Stimulated activated naive CD8-positive, alpha-beta T cell treated with anti-CD3 and anti-CD28 coated beads, Interleukin-15, Interleukin-2, amounts not matched to agents 100 ng/mL and 50 ng/mL, for 24 hours (primary cell): ENCODE results near the gene WNT6.
"Not testable (repeated sequence)": the region's sequence is repeated elsewhere in the genome, so short reads cannot be mapped to it uniquely, and the experiment has no call there.

Experiments
- H3K27ac Mint-ChIP-seq: one replicate; pipeline ENCODE4 v1.8.0; 2021; ENCODE audit warnings: mild to moderate bottlenecking, mixed read lengths
- H3K27me3 Mint-ChIP-seq: one replicate; pipeline ENCODE4 v1.8.0; 2021; ENCODE audit warnings: mixed read lengths
- H3K36me3 Mint-ChIP-seq: one replicate; pipeline ENCODE4 v1.8.0; 2021; ENCODE audit warnings: low read depth, mixed read lengths
- H3K4me1 Mint-ChIP-seq: one replicate; pipeline ENCODE4 v1.8.0; 2021; ENCODE audit warnings: low read depth, mixed read lengths
- H3K4me3 Mint-ChIP-seq: one replicate; pipeline ENCODE4 v1.8.0; 2021; ENCODE audit warnings: mild to moderate bottlenecking, mixed read lengths
- H3K9me3 Mint-ChIP-seq: one replicate; pipeline ENCODE4 v1.8.0; 2021; ENCODE audit warnings: mixed read lengths

The WNT6 gene

GRCh38 chr2:218839888-218840287 lies 19.7 kb upstream of the WNT6 start:
- no peaks in the 10 kb centered on the region for H3K36me3 Mint-ChIP-seq
- H3K27ac Mint-ChIP-seq = no peak overlapping the region
- H3K4me1 Mint-ChIP-seq = no peaks in the 10 kb centered on the region
- H3K4me3 Mint-ChIP-seq = no peak overlapping the region
- peaks cover 55% of the 10 kb centered on the region for H3K27me3 Mint-ChIP-seq
- peaks cover 4% of the 10 kb centered on the region for H3K9me3 Mint-ChIP-seq

DNA sequence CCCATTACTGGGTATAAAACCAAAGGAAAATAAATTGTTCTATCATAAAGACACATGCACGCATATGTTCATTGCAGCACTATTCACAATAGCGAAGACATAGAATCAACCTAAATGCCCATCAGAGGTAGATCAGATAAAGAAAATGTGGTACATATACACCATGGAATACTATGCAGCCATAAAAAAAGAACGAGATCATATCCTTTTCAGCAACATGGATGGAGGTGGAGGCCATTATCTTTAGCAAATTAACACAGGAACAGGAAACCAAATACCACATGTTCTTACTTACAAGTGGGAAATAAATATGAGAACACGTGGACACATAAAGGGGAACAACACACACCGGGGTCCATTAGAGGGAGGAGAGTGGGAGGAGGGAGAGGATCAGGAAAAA lies 15.3 kb upstream of the WNT6 start:
- not testable (repeated sequence) for H3K9me3 Mint-ChIP-seq, H3K4me3 Mint-ChIP-seq, H3K4me1 Mint-ChIP-seq, H3K27ac Mint-ChIP-seq, H3K36me3 Mint-ChIP-seq
- peaks cover 39% of the 10 kb centered on the region for H3K27me3 Mint-ChIP-seq

DNA sequence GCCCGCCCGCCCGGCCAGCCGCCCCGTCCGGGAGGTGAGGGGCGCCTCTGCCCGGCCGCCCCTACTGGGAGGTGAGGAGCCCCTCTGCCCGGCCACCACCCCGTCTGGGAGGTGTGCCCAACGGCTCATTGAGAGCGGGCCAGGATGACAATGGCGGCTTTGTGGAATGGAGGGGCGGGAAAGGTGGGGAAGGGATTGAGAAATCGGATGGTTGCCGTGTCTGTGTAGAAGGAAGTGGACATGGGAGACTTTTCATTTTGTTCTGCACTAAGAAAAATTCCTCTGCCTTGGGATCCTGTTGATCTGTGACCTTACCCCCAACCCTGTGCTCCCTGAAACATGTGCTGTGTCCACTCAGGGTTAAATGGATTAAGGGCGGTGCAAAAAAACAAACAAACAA lies 12.6 kb upstream of the WNT6 start:
- H3K9me3 Mint-ChIP-seq, H3K4me1 Mint-ChIP-seq, H3K4me3 Mint-ChIP-seq, H3K36me3 Mint-ChIP-seq, H3K27ac Mint-ChIP-seq: not testable (repeated sequence)
- peaks cover 29% of the 10 kb centered on the region for H3K27me3 Mint-ChIP-seq

DNA sequence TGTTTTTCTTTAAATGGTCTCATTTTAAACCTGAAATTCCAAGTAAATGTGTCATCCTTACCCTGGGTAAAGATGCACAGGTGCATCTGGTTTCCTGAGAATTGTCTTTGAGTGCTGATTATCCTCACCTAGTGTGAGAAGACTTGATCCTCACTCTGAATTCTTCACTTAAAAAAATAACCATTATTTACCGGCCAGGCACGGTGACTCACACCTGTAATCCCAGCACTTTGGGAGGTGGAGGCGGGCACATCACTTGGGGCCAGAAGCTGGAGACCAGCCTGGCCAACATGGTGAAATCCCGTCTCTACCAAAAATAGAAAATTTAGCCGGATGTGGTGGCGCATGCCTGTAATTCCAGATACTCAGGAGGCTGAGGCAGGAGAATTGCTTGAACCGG lies 9.9 kb upstream of the WNT6 start:
- Mint-ChIP-seq H3K27ac (no peak overlapping the region), H3K4me3 (no peak overlapping the region), H3K9me3 (no peaks in the 10 kb centered on the region), H3K4me1 (peaks cover 3% of the 10 kb centered on the region), H3K27me3 (peaks cover 31% of the 10 kb centered on the region), H3K36me3 (no peaks in the 10 kb centered on the region)

- H3K4me3 Mint-ChIP-seq = no peak overlapping the region
- no peaks in the 10 kb centered on the region for H3K36me3 Mint-ChIP-seq
- H3K27me3 Mint-ChIP-seq = peaks cover 35% of the 10 kb centered on the region
- H3K9me3 Mint-ChIP-seq = no peaks in the 10 kb centered on the region
- no peak overlapping the region for H3K27ac Mint-ChIP-seq
- H3K4me1 Mint-ChIP-seq = peaks cover 3% of the 10 kb centered on the region
Measured at GRCh38 chr2:218850796-218851195, 8.8 kb upstream of the WNT6 start.

GRCh38 chr2:218851286-218851685 lies 8.3 kb upstream of the WNT6 start:
- peaks cover 3% of the 10 kb centered on the region for H3K4me1 Mint-ChIP-seq
- H3K4me3 Mint-ChIP-seq = no peak overlapping the region

DNA sequence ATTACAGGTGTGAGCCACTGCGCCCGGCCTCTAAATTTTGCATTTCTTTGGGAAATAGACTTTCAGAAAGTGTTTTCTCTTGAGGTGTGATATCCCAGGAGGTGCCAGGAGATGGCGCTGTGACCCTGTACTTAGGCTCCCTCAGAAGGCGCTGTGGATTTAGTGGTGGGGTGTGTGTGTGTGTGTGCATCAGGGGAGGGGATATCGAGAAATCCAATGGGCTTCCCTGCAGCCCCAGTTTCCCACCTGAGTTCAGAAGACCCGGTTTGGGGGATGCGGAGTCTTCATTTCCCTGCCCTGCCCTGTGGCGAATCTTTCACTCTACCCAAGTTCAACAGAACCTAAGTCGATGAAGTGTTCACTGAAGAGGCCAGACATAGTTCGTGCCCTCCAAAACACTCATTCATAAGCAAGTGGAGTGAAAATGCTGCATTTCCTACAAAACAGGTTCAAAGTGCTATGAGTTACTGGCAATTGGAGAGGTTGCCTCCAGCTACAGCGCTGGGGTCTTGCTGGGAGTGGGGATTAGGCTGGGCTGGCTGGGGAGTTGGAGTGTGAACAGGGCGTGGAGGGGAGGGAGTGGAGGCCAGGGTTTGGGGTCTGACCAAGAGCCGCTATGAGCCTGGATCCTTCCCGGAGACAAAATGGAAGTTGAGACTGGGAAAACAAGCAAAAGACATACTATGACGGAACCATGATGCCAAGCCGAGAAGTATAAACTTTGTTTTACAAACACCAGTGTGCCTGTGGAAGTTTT lies 6.5 kb upstream of the WNT6 start:
- Mint-ChIP-seq H3K27me3 (peaks cover 55% of the 10 kb centered on the region), H3K4me3 (no peak overlapping the region), H3K36me3 (no peaks in the 10 kb centered on the region), H3K9me3 (no peaks in the 10 kb centered on the region), H3K27ac (no peak overlapping the region), H3K4me1 (no peaks in the 10 kb centered on the region)

More at GRCh38 chr2:218851286-218851685, 8.3 kb upstream of the WNT6 start:
- Mint-ChIP-seq H3K27me3 (peaks cover 40% of the 10 kb centered on the region), H3K36me3 (no peaks in the 10 kb centered on the region), H3K9me3 (no peaks in the 10 kb centered on the region), H3K27ac (no peak overlapping the region)

GRCh38 chr2:218853766-218854165 lies 5.8 kb upstream of the WNT6 start:
- Mint-ChIP-seq H3K36me3 (no peaks in the 10 kb centered on the region), H3K4me1 (no peaks in the 10 kb centered on the region), H3K27me3 (peaks cover 62% of the 10 kb centered on the region), H3K4me3 (no peak overlapping the region), H3K27ac (no peak overlapping the region), H3K9me3 (no peaks in the 10 kb centered on the region)

DNA sequence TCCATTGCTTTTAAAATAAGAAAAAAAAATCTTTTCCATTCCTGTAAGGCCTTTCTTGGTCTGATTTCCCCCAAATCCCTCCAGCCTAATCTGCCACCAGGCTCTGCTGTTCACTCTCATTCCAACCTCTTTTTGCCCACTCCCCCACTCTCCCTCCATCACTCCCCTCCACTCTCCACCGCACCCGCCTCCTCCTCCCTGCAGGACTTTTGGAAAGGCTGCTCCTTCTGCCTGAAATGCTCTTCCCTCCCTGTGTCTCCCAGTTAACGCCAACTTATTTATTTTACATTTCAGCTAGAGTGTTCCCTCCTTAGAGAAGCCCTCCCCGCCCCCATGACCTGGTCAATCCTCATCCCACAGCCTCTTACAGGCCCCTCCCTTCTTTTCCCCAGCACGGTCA lies 4.7 kb upstream of the WNT6 start:
- peaks cover 68% of the 10 kb centered on the region for H3K27me3 Mint-ChIP-seq

DNA sequence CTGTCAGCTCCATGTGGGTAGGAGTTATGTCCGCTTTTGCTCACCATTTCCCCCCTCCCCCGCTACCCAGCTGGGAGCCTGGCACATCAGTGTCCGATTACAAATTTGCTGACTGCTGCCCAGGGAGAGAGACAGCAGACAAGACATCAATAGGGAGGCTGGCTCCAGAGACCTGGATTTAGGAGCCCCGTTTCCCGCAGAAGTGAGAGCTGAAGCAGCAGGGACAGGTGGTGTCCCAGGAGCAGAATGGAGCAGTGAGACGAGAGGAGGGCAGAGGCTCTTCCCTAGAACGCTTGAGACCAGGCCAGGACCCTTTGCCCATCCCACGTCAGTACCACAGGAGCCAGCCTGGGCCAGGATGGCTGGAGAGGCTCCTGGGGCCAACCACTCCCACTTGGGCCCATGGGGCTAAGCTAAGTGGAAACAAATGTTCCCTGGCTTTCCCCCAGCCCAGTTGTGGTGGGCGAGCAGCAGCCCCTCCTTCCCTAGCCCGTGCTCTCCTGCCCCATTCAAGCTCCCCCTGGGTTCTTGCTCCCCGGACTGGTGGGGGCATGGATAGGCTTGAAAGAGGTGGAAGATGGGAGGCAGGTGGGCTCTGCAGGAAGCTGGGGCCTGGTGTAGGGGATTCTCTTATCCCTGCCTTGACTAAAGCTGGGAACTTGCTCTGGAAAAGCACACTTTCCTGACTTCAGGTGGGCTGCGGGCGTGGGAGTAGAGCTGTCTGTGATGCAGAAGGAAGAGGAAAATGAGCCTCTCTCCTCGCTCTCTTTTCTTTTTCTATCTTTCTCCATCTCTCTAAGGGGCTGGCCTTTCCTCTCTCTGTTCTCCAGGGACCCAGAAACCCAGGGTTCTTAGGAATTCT lies 4.1 kb upstream of the WNT6 start:
- no peaks in the 10 kb centered on the region for H3K9me3 Mint-ChIP-seq
- peaks cover 68% of the 10 kb centered on the region for H3K27me3 Mint-ChIP-seq
- H3K36me3 Mint-ChIP-seq = no peaks in the 10 kb centered on the region
- H3K27ac Mint-ChIP-seq = no peak overlapping the region
- peaks cover 11% of the 10 kb centered on the region for H3K4me1 Mint-ChIP-seq
- no peak overlapping the region for H3K4me3 Mint-ChIP-seq

More for the DNA sequence above, 4.7 kb upstream of the WNT6 start:
- Mint-ChIP-seq H3K4me1 (peaks cover 5% of the 10 kb centered on the region), H3K4me3 (no peak overlapping the region), H3K36me3 (no peaks in the 10 kb centered on the region), H3K9me3 (no peaks in the 10 kb centered on the region), H3K27ac (no peak overlapping the region)

DNA sequence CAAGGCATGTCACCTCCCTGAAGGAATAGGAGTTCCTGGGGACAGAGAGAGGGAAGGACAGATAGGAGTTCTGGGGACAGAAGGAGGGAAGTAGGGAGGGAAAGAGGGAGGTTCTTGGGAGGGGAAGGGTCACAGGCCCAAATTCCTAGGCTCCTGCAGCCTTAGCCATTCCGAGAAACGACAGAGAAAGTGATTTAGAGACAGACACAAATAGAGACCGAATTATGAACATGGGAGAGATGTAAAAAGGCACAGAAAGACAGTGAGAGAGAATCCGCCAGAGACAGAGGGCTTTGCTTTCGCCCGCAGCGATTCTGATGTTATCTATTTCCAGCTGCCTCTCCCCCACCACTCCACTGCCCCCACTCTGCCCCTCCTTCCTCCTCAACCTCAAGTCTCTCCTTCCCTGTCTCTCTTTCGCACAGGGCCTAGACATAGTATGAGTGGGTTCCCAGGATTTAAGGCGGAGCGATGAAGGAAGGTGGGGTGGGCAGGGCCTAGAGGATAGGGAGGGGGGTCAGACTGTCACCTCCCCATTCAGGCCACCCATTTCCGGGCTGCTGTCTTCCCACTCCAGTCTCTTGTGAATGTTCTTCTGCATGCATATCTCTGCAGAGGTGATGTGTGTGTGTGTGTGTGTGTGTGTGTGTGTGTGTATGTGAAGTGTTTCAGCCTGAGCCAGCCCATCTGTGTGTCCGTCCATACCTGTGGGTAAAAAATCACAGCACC lies 3.3 kb upstream of the WNT6 start:
- Mint-ChIP-seq H3K36me3 (no peaks in the 10 kb centered on the region), H3K9me3 (no peaks in the 10 kb centered on the region), H3K27ac (no peak overlapping the region), H3K27me3 (peaks cover 75% of the 10 kb centered on the region), H3K4me1 (peaks cover 16% of the 10 kb centered on the region), H3K4me3 (no peak overlapping the region)

DNA sequence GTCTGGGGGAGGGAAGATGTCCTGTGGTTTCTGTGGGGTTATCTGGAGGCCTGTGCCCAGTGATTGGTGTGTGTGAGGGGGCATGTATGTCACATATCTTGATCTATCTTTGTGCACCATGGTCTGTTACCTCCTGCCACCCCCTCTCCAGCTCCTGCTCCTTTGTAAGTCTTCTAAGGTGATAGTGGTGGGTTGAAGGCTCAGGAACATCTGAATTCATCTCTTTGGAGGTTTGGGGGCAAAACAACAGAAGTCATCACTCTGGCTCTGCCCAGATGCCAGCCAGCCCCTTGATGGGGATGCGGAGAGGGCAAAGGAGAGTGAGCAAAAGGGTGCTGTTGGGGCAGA lies 2.7 kb upstream of the WNT6 start:
- H3K4me1 Mint-ChIP-seq = peaks cover 16% of the 10 kb centered on the region
- H3K27me3 Mint-ChIP-seq = peaks cover 81% of the 10 kb centered on the region
- H3K4me3 Mint-ChIP-seq = no peak overlapping the region
- H3K9me3 Mint-ChIP-seq = no peaks in the 10 kb centered on the region
- no peaks in the 10 kb centered on the region for H3K36me3 Mint-ChIP-seq
- no peak overlapping the region for H3K27ac Mint-ChIP-seq

GRCh38 chr2:218857371-218858137 lies 2.1 kb upstream of the WNT6 start:
- no peak overlapping the region for H3K4me3 Mint-ChIP-seq
- H3K4me1 Mint-ChIP-seq = peaks cover 16% of the 10 kb centered on the region
- no peak overlapping the region for H3K27ac Mint-ChIP-seq
- H3K27me3 Mint-ChIP-seq = peaks cover 83% of the 10 kb centered on the region
- no peaks in the 10 kb centered on the region for H3K36me3 Mint-ChIP-seq
- H3K9me3 Mint-ChIP-seq = no peaks in the 10 kb centered on the region

- no peak overlapping the region for H3K27ac Mint-ChIP-seq
- H3K36me3 Mint-ChIP-seq = no peaks in the 10 kb centered on the region
- H3K9me3 Mint-ChIP-seq = no peaks in the 10 kb centered on the region
- peaks cover 16% of the 10 kb centered on the region for H3K4me1 Mint-ChIP-seq
- no peak overlapping the region for H3K4me3 Mint-ChIP-seq
- peaks cover 83% of the 10 kb centered on the region for H3K27me3 Mint-ChIP-seq
Measured at GRCh38 chr2:218858138-218858445, 1.5 kb upstream of the WNT6 start.
